Bronchial epithelial cell (primary cell): Measurements from ENCODE around the gene SERPING1. TPM values are rescaled to one million over a fixed set of nuclear protein-coding genes. Genes with fewer than 3 reads are reported as not detected.

Experiments
- DNase-seq: peaks from one replicate; pipeline ENCODE4 v3.0.0-alpha.2; 2010; ENCODE audit warnings: low read depth
- FAIRE-seq: peaks from 2 replicates; lab custom pipeline; 2011; peaks lifted over from hg19 to GRCh38; lab: Jason Lieb, UNC
- H3K27me3 ChIP-seq: 2 replicates; pipeline ENCODE4 v1.5.1; 2011; ENCODE audit warnings: low read length; ENCODE audit not compliant: control insufficient read depth, insufficient read depth
- H3K36me3 ChIP-seq: 2 replicates; pipeline ENCODE4 v1.5.1; 2011; ENCODE audit warnings: low read length; ENCODE audit not compliant: control insufficient read depth, insufficient read depth
- H3K4me3 ChIP-seq: 2 replicates; pipeline ENCODE4 v1.5.1; 2011; ENCODE audit warnings: mild to moderate bottlenecking, low read depth, low read length, control low read depth
- CTCF ChIP-seq: IDR thresholded peaks from 2 replicates; pipeline ENCODE4 v1.5.1; 2011; ENCODE audit warnings: mild to moderate bottlenecking, moderate library complexity, low read length, control low read depth, inconsistent platforms; ENCODE audit not compliant: insufficient read depth, severe bottlenecking
- total RNA-seq: library from RNA; depleted of rRNA; stranded (reverse); fragments of >200 nt; gene quantifications from 2 replicates; pipeline ENCODE4 v1.2.1, GENCODE V29; 2014

SERPING1 gene
- total RNA-seq, 1 donor from 2014 or later = 1.3 TPM

- Histone ChIP-seq H3K36me3 (no peaks in the 10 kb centered on the region), H3K27me3 (no peaks in the 10 kb centered on the region), H3K4me3 (no peak overlapping the region)
- no peak for TF ChIP-seq CTCF
- FAIRE-seq (peak; percentile 86), DNase-seq (peak; percentile 36)
Observed at GRCh38 chr11:57556041-57556440, 41.4 kb upstream of the SERPING1 start.

GRCh38 chr11:57560146-57560545 is 37.3 kb upstream of the SERPING1 start:
- Histone ChIP-seq H3K36me3 (no peaks in the 10 kb centered on the region), H3K4me3 (no peak overlapping the region), H3K27me3 (no peaks in the 10 kb centered on the region)
- no peak for TF ChIP-seq CTCF
- DNase-seq (no peak), FAIRE-seq (no peak)

GRCh38 chr11:57562596-57562995 is 34.9 kb upstream of the SERPING1 start:
- no peak for FAIRE-seq
- Histone ChIP-seq H3K36me3 (no peaks in the 10 kb centered on the region), H3K4me3 (no peak overlapping the region), H3K27me3 (no peaks in the 10 kb centered on the region)
- peak; percentile 17 for DNase-seq
- no peak for TF ChIP-seq CTCF

GRCh38 chr11:57566005-57566904 is 31.2 kb upstream of the SERPING1 start:
- Histone ChIP-seq H3K4me3 (no peak overlapping the region), H3K27me3 (no peaks in the 10 kb centered on the region), H3K36me3 (no peaks in the 10 kb centered on the region)
- DNase-seq = peak; percentile 15
- no peak for TF ChIP-seq CTCF
- no peak for FAIRE-seq

- no peaks in the 10 kb centered on the region for H3K27me3 ChIP-seq
- H3K36me3 ChIP-seq = no peaks in the 10 kb centered on the region
- DNase-seq = no peak
- peak overlapping the region; percentile 54 for H3K4me3 ChIP-seq
- no peak for FAIRE-seq
- no peak for TF ChIP-seq CTCF
Observed at GRCh38 chr11:57566905-57567514, 30.5 kb upstream of the SERPING1 start.
